COR-L47 (cell line): ENCODE results near the gene WDR27.

Experiments
- DNase-seq: peaks from one replicate; lab custom pipeline; 2025; lab: John Stamatoyannopoulos, UW

The WDR27 gene

DNA sequence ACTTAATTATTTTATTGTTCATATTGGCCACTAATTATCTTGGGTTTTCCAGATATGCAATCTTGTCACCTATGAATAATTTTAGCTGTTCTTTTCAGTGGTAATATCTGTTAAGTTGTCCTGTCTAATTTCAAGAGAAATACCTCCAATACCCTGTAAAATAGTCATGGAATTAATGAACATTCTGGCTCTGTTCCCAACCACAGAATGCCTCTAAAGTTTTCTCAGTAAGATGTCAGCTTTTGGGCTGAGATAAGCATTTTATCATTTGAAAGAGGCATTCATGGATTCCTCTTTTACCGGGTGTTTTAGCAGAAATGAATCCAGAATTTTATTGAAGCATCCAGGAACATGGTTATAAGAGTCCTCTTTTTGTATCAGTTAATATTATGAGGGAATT, 109.3 kb downstream of the WDR27 start:
- DNase-seq, result no peak

DNA sequence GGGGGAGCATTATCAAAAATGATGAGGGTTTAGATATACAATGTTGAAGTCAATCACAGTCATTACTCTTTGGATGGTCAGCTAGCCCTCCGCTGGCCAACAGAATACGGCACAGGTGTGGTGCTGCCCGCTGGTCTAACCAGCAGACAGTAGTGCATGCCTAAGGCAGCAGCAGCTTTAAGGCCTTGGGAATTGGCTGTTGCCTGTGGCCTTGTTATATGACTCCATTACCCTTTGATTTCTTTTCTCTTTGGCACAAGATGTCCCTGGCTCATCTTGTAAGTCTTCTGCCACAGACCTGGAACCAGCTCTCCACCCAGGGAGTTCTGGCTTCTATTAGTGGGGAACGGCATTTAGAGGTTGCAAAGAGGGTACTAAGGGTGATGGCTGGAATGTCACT, 110.2 kb downstream of the WDR27 start:
- no peak for DNase-seq

DNA sequence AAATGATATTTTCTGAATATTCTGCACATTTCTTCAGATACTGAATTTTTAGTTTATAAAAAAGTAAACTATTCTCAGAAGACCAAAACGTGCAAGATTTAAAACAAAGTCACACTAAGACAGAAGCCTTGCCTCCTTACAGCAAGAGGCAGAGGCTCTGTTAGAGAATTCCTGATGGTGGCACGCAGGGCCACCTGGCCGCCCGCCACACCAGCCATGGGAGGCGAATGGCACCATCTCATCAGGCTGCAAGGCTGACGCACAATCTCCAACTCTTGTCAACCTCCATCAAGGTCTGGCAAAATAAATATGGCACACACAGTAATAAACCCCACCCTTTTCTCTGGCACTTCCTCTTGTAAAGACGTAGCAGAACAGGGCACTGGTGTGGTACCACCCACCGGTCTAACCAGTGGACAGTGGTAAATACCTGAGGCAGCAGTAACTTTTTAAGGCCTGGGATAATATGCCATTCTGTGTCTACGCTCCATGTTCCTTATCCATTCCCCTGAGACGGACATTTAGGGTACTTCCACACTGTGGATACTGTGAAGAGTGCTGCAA, 111.4 kb downstream of the WDR27 start:
- no peak for DNase-seq

DNA sequence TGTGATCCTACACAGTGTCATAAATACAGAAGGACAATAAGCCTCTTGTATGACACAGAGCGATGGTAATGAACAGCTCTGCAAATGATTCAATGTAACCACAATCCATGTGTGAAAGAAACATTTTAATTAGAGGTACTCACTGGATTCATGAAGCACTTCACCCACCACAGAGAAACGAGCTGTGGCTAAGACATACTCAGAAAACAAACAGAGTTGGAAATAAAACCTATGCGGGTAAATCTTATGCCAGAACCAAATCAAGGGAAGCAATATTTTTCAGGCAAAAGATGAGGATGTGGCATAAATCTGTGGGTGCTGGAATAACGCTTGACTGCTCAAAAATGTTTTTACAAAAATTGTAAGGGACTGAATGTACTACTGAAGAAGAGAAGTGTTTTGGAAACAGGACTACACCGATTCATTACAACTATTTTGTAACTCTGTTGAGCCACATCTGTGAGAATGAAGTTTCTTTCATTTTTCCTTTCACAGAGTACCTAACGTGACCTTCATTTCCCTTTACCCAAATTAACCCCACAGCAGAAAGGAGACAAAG, 112.1 kb downstream of the WDR27 start:
- no peak for DNase-seq

DNA sequence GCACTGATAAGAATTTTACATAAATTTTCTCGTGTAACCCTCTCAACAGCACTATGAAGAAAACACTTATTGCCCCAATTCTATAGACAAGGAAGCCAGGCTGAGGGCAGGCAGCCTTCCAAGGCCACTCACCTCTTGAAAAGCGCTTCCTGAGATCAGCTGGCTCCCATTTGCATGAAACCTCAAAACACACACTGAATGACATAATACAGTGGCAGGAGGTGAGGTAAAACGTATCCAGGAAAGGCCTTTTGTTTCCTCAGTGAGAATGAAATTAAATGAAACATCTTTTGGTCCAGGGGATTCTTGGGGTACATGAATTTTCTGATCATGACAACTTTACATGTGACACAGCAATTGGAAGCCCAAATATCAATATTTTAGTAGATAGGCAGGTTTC, 112.5 kb downstream of the WDR27 start:
- DNase-seq, result no peak

DNA sequence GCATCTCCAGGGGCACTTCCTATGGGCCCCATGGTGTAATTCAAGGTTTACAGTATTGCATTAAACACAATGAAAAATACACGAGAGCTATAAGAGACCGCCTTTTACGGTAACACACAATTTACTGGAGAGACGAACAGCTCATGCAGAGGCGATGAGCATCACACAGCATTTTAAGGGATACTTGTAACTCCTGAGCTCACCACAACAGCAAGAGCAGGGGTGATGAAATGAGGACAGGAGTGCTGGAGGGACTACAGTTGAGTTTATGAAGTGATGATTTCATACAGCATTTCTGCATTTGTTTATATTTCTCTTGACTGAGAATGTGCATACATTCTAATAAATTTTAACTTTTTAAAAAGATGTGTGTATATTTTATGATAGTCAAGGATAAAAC, 113.9 kb downstream of the WDR27 start:
- DNase-seq, result no peak

DNA sequence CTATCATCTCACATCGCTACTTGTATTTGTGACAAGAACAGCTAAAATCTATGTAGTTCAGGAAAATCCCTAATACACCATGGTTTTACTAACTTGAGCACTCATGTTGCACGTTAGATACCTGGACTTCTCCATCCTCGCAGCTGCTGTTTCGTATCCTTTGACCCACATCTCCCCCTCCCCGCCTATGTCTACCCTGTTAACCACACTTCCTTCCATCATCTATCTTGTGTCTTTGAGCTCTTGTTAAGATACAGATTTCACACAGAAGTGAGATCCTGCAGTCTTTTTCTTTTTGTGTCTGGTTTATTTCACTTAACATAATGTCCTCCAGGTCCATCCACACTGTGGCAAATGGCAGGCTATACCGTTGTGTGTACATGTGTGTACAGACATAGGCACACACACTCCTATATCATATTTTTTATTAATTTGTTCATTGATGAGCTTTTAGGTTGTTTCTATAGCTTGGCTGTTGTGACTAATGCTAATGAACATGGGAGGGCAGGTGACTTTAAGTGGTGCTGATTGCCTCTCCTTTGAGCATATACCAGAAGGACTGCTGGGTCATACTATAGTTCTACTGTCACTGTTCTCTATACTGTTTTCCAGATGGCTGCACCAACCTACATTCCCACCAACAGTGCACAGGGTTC, 117.8 kb downstream of the WDR27 start:
- no peak for DNase-seq

DNA sequence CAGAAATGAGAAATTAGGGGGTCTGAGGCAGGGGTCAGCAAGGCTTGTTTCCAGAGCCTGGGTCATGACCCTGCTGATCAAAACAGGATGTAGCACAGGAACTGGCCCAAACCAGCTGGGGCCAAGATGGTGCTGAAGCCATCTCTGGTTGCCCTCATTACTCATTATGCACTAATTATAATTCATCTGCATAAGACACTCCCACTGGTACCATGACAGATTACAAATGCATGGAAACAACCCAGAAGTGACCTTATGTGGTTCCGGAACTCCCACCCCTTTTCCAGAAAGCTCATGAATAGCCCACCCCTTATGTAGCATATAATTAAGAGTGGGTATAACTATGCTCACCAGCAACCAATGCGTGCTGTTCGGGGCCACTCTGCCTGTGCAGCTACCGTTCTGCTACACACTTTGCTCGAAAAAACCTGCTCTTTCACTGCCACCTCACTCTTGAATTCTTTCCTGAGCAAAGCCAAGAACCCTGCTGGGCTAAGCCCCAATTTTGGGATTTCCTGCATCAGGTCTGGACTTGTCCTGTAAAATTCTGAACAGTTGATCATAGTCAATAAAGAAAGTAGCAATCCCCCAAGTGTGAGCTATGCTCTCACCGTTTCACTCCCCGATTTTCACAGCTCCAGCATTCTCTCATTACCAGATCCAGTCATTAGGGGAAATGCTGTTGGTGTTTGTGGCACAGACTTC, 122.3 kb downstream of the WDR27 start:
- no peak for DNase-seq

DNA sequence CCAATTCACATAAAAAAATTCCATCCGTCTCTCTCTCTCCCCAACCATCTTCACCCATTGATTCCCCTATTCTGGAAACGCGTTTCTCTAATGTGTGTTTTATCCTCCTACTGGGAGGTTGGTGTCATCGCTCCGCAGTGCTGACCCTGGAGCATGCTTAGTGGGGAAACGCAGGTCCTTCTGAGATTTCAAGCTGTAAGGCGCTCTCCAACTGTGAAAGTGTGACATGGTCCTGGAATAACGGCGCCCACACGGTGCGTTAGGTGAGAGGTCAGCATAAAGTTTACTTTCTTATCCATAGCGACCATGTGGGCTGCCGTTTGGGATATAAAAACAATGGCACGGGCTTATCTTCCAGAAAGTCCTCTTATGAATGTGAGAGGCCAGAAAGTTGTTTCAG, 123.9 kb downstream of the WDR27 start:
- no peak for DNase-seq

DNA sequence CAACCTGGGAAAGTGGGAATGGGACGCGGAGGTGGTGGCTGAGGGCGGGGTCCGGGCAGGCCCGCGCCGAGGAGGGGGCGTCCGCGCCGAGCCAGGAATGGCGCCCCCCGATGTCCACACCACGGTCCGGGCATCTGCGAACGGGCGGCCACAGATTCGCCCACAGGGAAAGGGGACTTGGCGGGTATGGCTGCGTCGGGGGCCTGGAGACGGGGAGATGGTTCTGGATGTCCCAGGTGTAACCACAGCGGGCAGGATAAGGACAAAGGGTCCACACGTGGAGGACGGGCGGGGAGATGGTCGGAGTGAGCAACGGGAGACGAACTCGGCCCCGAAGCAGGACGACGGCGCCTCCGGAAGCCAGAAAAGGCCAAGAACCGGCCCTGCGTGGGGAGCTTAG, 124.6 kb downstream of the WDR27 start:
- no peak for DNase-seq

DNA sequence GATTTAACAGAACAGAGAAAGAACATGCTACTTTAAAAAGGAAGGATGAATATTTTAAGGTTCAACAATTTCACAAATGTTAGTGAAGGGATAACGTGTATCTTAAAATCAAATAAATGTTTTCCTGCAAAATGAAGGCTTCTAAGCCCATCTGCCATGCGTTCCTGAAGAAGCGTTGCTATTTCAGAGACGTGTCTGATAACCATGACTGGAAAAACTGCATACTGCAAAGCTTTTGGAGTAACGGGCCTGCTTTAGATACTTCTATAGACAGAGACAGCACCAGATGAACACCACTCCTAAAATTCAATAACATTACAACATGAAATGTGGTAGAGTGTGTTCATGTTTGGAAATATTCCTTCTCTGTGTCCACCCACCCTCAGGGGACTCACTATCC, 126.0 kb downstream of the WDR27 start:
- DNase-seq, result no peak

DNA sequence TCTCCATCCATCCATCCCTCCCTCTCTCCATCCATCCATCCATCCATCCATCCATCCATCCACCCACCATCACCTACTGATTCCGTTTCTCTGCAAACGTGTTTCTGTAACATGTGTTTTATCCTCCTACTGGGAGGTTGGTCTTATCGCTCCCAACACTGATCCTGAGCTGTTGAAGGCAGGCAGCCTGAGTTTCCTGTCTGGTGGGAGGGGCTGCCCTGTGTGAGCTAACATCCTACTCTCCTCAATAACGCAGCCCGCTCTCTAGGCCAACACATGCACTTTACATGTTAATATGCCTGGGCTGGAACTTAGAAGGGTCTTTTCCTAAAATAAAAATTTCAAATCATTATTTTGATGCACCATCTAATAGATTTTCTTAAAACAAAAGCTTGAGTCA, 126.5 kb downstream of the WDR27 start:
- DNase-seq, result no peak

DNA sequence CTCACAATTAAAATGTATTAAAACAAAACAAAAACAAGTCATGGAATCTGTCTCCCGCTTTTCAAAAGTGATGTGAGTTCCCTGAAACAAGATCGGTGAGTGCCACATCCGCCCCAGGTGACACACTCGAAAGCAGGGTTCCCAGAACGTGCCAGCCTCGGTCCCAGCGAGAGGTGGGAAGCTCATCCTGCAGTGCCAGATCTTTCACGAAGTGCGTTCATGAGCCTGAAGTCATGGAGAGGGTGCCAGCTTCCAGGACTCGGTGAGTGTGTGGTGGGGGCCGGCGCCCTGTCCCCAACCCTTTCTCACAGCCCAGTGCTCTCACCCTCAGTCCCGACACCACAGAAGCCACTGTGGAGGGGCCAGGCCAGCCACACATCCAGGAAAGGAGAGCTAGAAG, 127.4 kb downstream of the WDR27 start:
- no peak for DNase-seq

DNA sequence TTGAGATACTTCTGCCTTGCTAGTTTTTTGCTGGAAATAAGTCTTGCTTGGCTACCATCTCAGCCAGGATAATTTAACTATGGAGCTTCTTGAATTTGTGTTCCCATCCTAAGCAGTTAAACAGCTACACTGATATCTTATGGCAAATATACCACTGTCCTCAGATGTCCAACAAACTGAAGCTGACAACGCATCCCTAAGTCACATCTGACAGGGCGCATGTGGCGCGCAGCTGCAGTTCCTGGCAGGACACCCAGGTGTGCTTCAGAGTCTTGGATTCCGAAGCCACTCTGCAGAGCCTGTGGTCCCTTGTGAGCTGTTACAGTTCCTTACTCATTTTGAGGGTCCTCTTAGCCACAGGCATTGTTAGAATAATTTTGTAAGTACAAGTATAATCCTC, 127.9 kb downstream of the WDR27 start:
- no peak for DNase-seq

DNA sequence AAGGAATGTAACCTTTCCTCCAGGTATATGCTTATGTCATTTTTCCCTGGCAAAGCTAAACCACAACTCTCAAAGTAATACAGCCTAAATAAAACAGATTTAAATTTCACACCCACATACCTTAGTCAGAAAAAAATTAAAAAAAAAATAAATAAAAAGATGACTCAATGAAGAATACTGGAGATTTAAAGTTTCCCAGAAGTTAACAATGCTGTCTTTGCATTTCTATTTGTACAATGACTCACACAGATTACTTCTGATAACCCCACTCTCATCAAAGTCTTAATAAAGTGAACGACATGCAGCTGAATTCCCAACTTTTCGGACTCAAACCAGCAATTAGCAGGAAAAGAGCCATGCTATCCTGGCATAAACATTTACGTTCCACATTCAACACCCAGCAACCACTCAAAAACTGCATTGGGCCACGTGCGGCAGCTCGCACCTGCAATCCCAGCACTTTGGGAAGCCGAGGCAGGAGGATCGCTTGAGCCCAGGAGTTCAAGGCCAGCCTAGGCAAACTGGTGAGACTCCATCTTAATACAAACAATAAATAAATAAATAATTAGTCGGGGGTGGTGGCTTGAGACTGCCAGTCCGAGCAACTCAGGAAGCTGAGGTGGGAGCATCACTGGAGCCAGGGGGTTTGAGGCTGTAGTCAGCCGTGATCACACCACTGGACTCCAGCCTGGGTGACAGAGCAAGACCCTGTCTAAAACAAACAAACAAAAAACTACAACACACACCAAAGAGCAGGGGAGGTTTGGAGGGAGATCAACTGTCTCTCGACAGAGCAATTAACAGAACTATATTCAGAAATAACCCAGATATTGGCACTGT, 130.5 kb downstream of the WDR27 start:
- no peak for DNase-seq

DNA sequence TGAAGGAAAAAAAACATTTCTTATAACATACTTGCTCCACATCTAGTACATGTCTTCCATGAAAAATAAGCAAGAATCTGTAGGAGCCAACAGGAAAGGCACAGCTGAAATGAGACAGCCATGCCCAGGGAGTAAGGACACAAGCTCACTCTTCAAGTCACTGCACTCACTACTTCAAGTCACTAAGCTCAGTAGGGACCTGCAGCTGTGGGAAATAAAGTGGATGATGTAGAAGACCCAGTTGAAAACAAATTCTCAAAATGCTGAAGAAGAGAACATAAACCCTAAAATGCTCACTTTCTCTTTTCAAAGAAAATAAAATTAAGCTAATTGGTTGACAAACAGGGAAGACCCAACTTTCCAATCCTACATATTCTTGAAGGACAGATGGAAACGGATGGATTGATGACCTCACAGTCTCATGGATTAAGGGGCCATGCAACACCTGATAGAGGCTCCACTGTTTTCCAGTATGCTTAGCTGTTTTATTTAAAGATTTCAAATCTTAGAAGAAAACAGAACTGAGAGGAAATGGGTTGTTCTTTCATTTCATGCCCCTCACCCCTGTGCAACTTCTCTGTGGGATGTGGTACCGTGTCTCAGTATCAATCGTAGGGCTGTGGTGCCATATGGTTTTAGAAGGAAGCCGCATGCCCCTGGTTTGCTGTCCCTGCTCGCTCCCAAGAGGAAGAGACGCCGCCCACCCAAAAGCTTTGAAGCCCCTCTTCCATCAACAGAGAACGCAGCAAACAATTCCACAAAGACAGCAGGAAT, 133.3 kb downstream of the WDR27 start:
- DNase-seq, result no peak

DNA sequence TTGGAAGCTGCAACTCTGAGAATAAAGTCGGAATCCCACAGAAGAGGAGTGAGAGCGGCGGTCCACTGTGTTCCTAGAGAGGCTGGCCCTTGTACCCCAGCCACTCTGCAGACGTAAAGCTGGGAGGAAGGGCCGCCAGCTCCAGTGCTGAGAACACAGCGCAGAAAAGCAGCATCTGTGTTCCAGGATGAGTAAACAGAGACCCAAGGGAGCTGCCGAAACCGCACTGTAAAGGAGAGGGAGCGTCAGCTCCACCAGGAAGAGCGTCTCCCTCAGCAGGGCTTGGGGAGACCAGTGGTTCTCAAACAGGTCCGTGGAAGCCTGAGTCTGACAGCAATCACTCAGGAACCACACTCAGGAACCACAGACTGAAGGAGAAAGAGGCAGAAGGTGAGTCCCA, 134.0 kb downstream of the WDR27 start:
- no peak for DNase-seq

DNA sequence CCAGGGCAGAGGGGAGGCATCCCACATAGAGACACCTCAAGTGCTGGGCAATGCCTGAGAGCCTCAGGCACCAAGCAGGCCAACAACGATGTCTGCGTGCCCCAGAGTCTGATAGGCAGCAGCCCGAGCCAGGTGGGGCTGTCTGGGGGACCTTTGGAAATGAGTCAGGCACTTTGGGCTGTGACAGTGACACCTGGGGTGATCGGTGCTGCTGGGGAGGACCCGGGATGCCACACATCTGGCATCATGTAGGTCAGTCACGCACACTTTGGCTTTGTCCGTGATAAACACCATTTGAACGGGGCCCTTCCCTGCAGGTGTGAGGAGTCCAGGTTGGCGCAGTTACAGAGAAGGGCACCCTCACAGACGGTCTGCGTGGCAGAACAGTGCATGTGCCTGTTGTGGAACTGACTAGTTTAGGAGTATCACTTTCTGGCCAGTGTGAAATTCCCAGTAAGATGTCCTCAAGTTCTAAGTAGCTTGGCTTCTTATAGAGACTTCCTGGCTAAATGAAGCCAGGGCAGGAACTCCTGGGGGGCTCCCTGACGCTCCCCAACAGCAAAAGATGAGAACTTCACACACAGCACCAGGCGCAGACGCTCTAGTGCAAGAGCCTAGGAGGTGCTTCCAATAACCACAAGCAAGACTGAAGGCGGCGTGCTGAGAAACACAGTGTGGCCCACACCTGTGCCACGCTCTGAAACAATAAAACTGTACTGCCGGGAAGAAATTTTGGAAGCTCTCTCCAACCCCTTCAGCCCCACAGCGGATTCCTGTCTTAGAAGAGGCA, 134.7 kb downstream of the WDR27 start:
- DNase-seq, result no peak

DNA sequence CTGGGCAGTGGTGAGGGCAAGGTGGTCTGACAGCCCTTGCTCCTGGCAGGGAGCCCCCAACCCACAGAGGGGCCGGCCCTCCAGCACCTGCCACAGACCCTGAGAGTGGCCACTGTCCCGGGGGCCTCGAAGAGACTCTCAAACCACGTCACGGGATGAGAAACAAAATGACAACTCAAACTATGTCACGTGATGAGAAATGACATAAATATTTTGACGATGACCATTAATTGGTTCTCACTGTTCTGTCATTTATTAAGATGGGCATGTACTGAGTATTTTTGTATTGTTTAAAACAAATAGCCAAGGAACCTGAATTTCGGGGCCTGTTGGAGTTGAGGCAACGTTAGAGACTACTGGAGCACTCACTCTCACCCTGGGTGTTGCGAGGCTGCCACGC, 135.5 kb downstream of the WDR27 start:
- no peak for DNase-seq

DNA sequence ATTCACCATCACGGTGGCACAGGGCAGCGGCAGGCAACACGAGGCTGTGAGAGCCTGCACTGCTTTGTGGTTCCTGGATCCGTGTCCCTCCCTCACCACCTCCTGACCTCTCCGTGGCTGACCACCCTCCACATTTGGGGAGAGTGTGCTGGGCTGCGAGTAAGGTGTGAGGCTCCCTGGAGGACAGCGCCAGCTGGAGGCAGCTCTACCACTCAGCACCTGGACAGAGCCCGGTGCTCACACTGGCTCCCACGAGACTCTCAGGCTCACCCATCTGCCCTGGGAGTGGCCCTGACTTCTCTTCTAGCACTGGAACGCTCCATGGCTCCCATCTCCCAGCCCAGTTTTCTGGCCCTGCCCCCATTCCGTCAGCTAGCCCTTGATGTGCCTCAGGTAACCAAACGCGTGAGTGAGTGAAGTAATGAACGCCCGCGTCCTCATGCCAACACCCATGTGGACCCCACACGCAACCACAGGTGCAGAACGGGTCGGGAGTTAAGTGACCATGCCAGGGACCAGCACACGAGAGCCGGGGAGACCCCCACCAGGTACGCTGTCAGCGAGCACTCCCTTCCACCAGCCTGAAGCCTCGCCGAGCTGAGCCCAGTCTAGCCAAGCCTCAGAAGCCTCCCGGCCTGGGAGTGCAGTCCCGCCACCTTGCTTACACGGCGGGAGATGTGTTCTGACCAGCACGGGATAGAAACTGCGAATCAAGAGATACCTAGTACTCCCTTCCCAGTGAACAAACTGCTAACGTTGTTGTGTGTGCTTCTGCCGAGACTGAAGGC, 137.2 kb downstream of the WDR27 start:
- DNase-seq, result no peak
